Activated CD4-positive, alpha-beta T cell treated with anti-CD3 and anti-CD28 coated beads, Interleukin-2, amount 10 ng/mL, durations not matched to agents 24 days and 14 days (primary cell): ENCODE results near the gene TAF4. TPM values are rescaled to one million over a fixed set of nuclear protein-coding genes. Genes with fewer than 3 reads are reported as not detected.
"Not testable (repeated sequence)": the region's sequence is repeated elsewhere in the genome, so short reads cannot be mapped to it uniquely, and the experiment has no call there.

Source experiments
- DNase-seq: peaks from one replicate; pipeline ENCODE4 v3.0.0; 2022
- H3K27ac Mint-ChIP-seq: one replicate; pipeline ENCODE4 v1.8.0; 2022; ENCODE audit warnings: mild to moderate bottlenecking, mixed read lengths
- H3K27me3 Mint-ChIP-seq: one replicate; pipeline ENCODE4 v1.8.0; 2022; ENCODE audit warnings: mixed read lengths
- H3K36me3 Mint-ChIP-seq: one replicate; pipeline ENCODE4 v1.8.0; 2022; ENCODE audit warnings: low read depth, mild to moderate bottlenecking, mixed read lengths
- H3K4me1 Mint-ChIP-seq: one replicate; pipeline ENCODE4 v1.8.0; 2021; ENCODE audit warnings: mixed read lengths
- H3K4me3 Mint-ChIP-seq: one replicate; pipeline ENCODE4 v1.8.0; 2022; ENCODE audit warnings: mild to moderate bottlenecking, moderate library complexity, mixed read lengths
- H3K9me3 Mint-ChIP-seq: one replicate; pipeline ENCODE4 v1.8.0; 2021; ENCODE audit warnings: mixed read lengths
- intact Hi-C: fragments of 100-400 bp; cut with micrococcal nuclease; formaldehyde crosslinking; loops from one replicate; pipeline ENCODE4 v1.15.1; 2023
- total RNA-seq: library from RNA; stranded (reverse); gene quantifications from 2 replicates; pipeline ENCODE4 v1.2.3, GENCODE V29; 2022

TAF4 gene
- total RNA-seq, 1 donor from 2014 or later = 25.6 TPM

GRCh38 chr20:62056975-62057374 lies 8.7 kb downstream of the TAF4 start:
- no peak for DNase-seq
- intact Hi-C loops = no loop called here
- H3K4me1 Mint-ChIP-seq = peaks cover 25% of the 10 kb centered on the region
- no peaks in the 10 kb centered on the region for H3K27me3 Mint-ChIP-seq
- H3K36me3 Mint-ChIP-seq = no peaks in the 10 kb centered on the region
- no peaks in the 10 kb centered on the region for H3K9me3 Mint-ChIP-seq
- no peak overlapping the region for H3K4me3 Mint-ChIP-seq
- H3K27ac Mint-ChIP-seq = no peak overlapping the region

DNA sequence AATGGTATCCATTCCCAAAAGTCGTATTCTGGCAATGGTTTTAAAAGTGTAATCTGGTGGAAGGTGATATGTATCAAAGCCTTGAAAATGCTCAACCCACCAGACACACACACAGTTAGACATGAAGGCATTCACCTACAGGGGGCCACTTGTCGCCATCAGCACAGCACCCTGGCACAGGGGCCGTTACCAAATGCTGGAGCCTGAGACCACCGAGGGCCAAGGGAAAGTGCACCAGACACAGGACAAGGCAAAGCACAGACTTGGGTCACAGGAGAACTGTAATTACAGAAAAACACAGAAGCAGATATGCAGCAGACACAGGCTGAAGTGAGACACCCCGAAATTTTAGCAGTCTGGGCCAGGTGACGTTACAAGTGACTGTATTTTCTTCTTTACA lies 9.3 kb downstream of the TAF4 start:
- Mint-ChIP-seq H3K27me3 (no peaks in the 10 kb centered on the region), H3K4me3 (no peak overlapping the region), H3K9me3 (no peaks in the 10 kb centered on the region), H3K4me1 (peaks cover 23% of the 10 kb centered on the region), H3K27ac (peak overlapping the region; percentile 25), H3K36me3 (no peaks in the 10 kb centered on the region)
- DNase-seq = no peak
- intact Hi-C loops = no loop called here

- H3K27me3 Mint-ChIP-seq, intact Hi-C loops, H3K9me3 Mint-ChIP-seq, H3K36me3 Mint-ChIP-seq, H3K27ac Mint-ChIP-seq, DNase-seq, H3K4me3 Mint-ChIP-seq: not testable (repeated sequence)
- peaks cover 21% of the 10 kb centered on the region for H3K4me1 Mint-ChIP-seq
Observed at GRCh38 chr20:62055862-62056115, 9.9 kb downstream of the TAF4 start.

DNA sequence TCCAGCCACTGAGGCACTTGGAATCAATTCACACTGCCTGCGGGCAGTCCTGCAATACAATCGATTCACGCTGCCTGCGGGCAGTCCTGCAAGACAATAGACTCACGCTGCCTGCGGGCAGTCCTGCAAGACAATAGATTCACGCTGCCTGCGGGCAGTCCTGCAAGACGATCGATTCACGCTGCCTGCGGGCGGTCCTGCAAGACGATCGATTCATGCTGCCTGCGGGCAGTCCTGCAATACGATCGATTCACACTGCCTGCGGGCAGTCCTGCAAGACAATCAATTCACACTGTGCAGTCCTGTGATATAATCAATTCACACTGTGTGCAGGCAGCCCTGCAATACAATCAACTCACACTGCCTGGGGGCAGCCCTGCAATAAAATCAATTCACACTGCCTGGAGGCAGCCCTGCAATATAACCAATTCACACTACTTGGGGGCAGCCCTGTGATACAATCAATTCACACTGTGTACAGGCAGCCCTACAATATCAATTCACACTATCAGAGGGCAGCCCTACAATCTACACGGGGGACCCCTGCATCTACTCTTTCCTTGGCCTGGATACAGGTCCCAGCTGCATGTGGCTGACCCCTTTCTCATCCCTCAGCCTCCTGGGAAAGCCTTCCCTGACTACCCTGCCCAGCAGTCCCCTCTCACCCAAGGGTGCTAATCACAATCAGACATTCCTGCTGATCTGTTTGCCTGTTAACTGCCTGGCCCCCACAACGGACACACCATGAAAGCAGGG lies 10.4 kb downstream of the TAF4 start:
- H3K4me3 Mint-ChIP-seq = no peak overlapping the region
- DNase-seq = no peak
- intact Hi-C loops = no loop called here
- no peaks in the 10 kb centered on the region for H3K9me3 Mint-ChIP-seq
- H3K4me1 Mint-ChIP-seq = peaks cover 19% of the 10 kb centered on the region
- no peak overlapping the region for H3K27ac Mint-ChIP-seq
- H3K27me3 Mint-ChIP-seq = no peaks in the 10 kb centered on the region
- no peaks in the 10 kb centered on the region for H3K36me3 Mint-ChIP-seq

DNA sequence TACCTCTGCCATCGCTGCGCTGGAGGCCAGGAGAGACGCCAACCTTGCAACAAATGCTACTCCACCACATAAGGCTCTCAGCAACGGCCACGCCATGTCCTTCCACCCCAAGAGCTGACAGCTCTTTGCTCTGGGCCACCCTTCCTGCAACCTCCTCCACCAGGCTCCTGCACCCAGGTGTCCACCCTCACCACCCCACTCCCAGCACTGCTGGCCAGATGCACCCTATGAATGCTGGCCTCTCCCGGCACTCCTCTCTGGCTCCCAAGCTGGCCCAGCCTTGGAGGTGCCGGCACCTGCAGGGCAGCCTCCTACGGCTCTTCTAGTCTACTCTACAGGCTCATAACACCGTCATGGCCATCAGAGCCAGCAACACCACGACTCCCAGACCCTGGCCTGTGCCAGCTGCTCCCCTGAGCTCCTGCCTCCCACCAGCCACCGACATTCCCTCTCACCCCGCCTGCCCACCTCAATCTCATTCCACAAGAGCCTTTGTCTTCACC lies 11.2 kb downstream of the TAF4 start:
- intact Hi-C loops = no loop called here
- DNase-seq = no peak
- H3K27ac Mint-ChIP-seq = no peak overlapping the region

DNA sequence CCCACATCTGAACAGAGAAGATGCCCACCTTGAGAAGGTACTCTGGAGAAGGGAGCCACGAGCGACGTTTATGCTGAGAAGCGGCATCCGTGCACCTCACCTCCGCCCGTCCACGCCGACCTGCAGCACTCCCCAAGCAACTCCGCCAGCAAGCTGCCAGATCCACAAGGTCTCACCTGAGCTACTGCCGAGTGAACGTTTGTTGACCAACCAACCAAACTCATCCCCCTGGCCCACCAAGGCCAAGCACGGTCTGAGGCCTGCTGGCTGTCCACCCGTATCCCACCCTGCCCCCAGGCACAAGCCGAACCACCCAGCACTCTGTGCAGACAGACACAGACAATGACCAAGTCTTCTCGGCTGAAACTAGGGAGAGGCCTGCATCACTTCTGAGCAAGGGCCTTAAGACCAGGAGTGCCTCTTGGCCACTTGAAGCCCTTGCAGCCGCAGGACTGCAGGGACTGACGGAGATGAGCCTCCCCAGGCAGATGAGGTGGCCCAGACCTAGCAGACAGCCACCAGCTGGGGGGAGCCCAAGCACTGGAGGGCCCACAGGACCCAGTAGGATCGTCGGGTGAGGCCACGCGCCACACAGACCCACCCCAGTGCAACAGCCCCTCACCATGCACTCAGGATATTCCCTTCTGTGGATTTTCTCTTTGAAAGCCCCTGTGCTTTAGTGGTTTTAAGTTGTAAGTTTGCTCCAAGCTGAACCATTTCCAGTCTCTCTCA lies 12.1 kb downstream of the TAF4 start:
- Mint-ChIP-seq H3K36me3 (no peaks in the 10 kb centered on the region), H3K4me1 (peaks cover 16% of the 10 kb centered on the region), H3K4me3 (no peak overlapping the region), H3K27ac (no peak overlapping the region), H3K27me3 (no peaks in the 10 kb centered on the region), H3K9me3 (no peaks in the 10 kb centered on the region)
- intact Hi-C loops = no loop called here
- no peak for DNase-seq

More for the DNA sequence above, 11.2 kb downstream of the TAF4 start:
- Mint-ChIP-seq H3K4me3 (no peak overlapping the region), H3K27me3 (no peaks in the 10 kb centered on the region), H3K9me3 (no peaks in the 10 kb centered on the region), H3K36me3 (no peaks in the 10 kb centered on the region), H3K4me1 (peaks cover 18% of the 10 kb centered on the region)

GRCh38 chr20:62052842-62053464 lies 12.7 kb downstream of the TAF4 start:
- no peak for DNase-seq
- Mint-ChIP-seq H3K4me3 (no peak overlapping the region), H3K27ac (no peak overlapping the region), H3K4me1 (peaks cover 16% of the 10 kb centered on the region), H3K36me3 (no peaks in the 10 kb centered on the region), H3K9me3 (no peaks in the 10 kb centered on the region), H3K27me3 (no peaks in the 10 kb centered on the region)
- intact Hi-C loops = no loop called here

DNA sequence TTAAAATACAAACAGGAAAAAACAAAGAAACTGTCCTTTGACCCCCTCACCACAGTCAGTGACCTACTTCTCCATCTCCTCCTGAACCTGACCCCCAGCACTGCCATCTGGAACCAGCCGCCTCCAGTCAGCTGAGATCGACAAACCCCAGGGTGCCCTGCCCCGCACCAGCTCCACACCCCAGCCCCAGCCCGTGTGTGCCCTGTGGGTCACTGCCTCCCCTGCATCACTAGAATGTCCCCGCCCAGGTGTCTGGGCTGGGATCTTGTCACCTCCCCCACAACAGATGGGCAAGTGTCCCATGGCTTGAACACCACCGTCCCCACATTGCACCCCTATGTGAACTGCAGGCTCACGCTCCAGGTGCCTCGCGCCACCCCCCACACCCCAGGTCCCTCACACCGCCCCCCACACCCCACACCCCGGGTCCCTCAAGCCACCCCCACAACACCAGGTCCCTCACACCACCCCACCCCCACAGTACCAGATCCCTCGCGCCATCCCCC lies 13.3 kb downstream of the TAF4 start:
- intact Hi-C loops = no loop called here
- no peaks in the 10 kb centered on the region for H3K27me3 Mint-ChIP-seq
- peaks cover 15% of the 10 kb centered on the region for H3K4me1 Mint-ChIP-seq
- H3K36me3 Mint-ChIP-seq = no peaks in the 10 kb centered on the region
- H3K4me3 Mint-ChIP-seq = no peak overlapping the region
- H3K27ac Mint-ChIP-seq = peak overlapping the region; percentile 41
- no peak for DNase-seq
- no peaks in the 10 kb centered on the region for H3K9me3 Mint-ChIP-seq

- no peak for DNase-seq
- Mint-ChIP-seq H3K27me3 (no peaks in the 10 kb centered on the region), H3K4me3 (no peak overlapping the region), H3K36me3 (no peaks in the 10 kb centered on the region), H3K4me1 (peaks cover 12% of the 10 kb centered on the region), H3K27ac (no peak overlapping the region), H3K9me3 (no peaks in the 10 kb centered on the region)
- intact Hi-C loops = no loop called here
Observed at GRCh38 chr20:62051546-62052255, 14.0 kb downstream of the TAF4 start.

GRCh38 chr20:62051144-62051543 lies 14.5 kb downstream of the TAF4 start:
- Mint-ChIP-seq H3K4me3 (no peak overlapping the region), H3K36me3 (no peaks in the 10 kb centered on the region), H3K27ac (no peak overlapping the region), H3K27me3 (no peaks in the 10 kb centered on the region), H3K4me1 (peaks cover 9% of the 10 kb centered on the region), H3K9me3 (no peaks in the 10 kb centered on the region)
- no peak for DNase-seq
- intact Hi-C loops = no loop called here

DNA sequence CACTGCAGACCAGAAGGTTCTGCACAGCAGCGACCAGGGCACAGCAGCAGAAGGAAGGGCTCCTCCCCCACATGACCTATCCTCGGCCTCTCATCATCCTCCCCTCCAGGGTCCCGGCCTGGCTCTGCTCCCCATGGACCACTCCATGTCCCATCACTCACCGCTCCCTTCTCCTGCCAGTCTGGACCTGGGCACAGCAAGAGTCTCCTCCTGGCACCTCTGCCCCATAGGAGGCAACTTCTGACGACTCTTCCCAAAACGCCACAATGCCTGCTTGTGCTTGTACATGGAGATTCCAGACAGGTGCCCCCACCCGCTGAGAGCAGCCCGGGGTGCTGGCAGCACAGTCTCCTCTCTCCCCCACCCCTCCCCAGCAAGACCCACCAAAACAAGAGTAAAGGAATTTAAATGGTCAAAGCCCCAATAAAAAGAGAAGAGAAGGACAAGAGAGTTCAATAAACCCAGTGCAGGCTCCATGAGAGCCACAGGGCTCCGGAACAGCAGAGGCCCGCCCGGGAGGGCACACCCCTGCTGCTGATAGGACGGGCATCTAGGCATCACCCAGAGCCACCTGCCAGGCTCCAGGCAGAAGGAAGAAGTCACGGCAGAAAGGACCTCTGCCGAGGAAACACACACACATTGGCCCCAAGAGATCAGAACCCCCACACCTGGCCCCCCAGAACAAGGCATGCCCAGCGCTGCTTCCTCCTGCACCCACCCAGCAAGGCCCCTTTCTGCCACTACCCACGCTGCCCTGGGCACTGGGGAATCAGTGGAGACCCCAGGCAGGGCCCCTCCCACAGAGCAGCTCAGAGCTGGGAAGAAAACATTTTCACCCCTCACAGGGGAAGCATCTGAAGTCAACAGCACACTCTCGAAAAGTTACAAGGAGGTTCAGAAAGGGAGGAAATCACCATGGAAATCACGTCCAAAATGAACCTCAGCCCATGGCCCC lies 15.2 kb downstream of the TAF4 start:
- no peaks in the 10 kb centered on the region for H3K36me3 Mint-ChIP-seq
- no peak overlapping the region for H3K27ac Mint-ChIP-seq
- intact Hi-C loops = no loop called here
- no peaks in the 10 kb centered on the region for H3K9me3 Mint-ChIP-seq
- H3K4me1 Mint-ChIP-seq = peaks cover 9% of the 10 kb centered on the region
- H3K27me3 Mint-ChIP-seq = no peaks in the 10 kb centered on the region
- DNase-seq = no peak
- no peak overlapping the region for H3K4me3 Mint-ChIP-seq

DNA sequence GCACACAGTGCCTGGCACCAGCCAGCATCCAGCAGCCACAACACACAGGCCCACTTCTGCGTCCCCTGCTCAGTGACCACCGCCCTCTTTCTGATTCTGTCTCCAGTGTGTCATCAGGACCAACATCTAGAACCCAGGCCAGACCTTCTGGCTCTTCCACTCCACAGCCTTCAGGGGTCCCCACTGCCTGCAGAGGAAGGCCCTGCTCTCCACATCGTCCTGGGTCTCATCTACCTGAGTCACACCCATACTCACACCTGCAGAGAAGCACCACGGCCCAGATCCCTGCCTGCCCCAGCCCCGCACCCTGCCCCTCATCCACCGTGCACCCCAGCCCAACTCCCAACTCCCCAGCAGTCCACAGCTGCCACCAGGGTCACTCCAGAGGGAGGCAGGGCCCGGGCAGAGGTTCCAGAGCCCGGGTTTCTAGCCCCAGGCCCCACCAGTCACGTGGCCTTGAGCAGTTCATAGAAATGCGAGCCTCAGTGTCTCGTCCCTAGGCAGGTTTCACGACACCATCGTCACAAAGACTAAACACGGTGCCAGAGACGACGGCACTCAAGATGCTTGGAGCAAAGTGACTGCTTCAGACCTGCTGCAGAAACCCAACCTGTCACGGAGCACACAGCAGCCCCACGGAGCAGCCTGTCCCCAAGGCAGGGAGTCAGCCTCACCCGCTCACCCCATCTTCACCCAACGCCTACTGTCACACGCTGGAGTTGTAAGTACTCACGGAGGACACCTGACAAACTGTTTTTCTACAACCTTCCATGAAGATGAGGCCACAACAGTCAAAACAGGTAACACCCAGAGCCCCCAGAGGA lies 16.1 kb downstream of the TAF4 start:
- Mint-ChIP-seq H3K4me1 (peaks cover 7% of the 10 kb centered on the region), H3K27ac (no peak overlapping the region), H3K4me3 (no peak overlapping the region), H3K36me3 (no peaks in the 10 kb centered on the region), H3K27me3 (no peaks in the 10 kb centered on the region), H3K9me3 (no peaks in the 10 kb centered on the region)
- no peak for DNase-seq
- intact Hi-C loops = no loop called here
